Measurements from ENCODE around the gene SDHAF2.
A peak's percentile ranks its signal among the peaks of the same experiment; 100 is the strongest.
"Not testable (repeated sequence)": the region's sequence is repeated elsewhere in the genome, so short reads cannot be mapped to it uniquely, and the experiment has no call there.

Gene SDHAF2

DNA sequence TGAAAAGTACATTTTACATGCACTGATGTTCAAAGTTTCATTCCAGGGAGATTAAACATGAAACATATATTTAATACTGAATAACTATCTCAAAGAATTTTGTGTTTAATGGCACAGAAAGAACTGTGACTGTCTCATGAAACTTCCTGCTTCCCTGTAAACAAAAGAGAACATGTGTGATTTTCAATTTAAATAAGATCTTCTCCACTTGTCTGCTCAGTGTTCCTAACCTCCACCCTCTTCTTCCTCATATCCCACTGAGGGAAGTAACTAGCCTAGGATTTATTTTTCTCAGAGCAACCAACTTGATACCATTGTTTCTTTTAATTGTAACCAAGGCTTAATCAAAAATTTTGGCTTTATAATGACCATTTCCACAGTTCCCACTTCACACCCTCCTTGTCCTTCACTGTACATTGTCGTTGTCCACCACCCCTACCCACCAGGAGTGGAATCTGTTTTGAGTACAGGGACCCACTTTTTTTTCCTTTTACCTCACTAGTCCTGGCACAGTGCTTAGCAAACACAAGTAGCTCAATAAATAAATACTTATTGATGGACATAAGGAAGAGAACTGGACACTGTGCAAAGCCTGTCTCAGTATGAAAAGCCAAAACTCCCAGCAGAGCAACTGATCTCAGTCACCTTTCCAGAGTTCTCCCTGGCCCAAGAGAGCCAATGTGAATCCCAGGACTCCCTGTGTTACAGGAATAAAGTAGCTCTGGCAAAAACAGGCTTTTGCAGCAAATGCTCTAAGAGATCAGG is 4.4 kb upstream of the SDHAF2 start:
- FAIRE-seq (no peak), DNase-seq (ENCODE audit: low spot score) (no peak)

DNA sequence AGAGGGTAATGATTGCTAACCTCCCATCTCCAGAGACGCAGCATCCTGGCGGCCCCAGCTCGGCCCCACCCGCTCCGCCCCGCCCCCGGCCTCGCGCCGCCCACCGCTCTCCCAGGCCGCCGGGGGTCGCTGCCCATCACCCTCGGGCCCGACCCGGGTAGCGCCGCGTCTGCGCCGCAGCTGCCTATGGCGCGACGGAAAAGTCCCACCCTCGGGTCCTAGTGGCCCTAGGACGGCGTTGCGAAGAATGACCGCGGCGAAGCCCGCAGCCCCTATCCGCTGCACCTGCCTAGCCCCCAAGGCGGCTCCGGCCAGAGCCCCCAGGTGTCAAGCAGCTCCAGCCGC is 606 bp upstream of the SDHAF2 start:
- DNase-seq (ENCODE audit: low spot score) (peak; percentile 81), FAIRE-seq (no peak)

DNA sequence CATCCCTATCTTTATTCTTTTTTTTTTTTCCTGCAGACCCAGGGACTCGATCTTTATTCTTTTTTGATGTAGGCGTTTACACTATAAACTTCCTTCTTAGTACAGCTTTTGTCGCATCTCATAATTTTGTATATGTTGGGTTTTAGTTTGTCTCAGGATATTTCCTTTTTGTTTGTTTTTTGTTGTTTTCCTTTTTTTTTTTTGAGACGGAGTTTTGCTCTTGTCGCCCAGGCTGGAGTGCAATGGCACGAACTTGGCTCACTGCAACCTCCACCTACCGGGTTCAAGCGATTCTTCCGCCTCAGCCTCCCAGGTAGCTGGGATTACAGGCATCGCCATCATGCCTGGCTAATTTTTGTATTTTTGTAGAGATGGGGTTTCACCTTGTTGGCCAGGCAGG is 915 bp downstream of the SDHAF2 start:
- FAIRE-seq; DNase-seq (ENCODE audit: low spot score): not testable (repeated sequence)

DNA sequence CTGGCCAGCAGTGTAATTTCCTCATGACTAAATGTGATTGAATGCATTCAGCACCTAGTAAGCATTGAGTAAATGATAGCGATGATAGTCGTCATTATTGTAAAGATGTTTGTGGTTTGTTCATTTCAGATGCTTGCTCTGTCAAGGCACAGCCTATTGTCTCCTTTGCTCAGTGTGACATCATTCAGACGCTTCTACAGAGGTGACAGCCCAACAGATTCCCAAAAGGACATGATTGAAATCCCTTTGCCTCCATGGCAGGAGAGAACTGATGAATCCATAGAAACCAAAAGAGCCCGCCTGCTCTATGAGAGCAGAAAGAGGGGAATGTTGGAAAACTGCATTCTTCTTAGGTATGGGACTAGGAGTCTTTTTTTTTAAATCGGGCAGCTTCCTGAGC is 7.6 kb downstream of the SDHAF2 start:
- DNase-seq (ENCODE audit: low spot score) = no peak

GRCh38 chr11:61439615-61440014 is 9.7 kb downstream of the SDHAF2 start:
- FAIRE-seq = no peak
- no peak for DNase-seq (ENCODE audit: low spot score)

More for the DNA sequence above, 7.6 kb downstream of the SDHAF2 start:
- no peak for FAIRE-seq

DNA sequence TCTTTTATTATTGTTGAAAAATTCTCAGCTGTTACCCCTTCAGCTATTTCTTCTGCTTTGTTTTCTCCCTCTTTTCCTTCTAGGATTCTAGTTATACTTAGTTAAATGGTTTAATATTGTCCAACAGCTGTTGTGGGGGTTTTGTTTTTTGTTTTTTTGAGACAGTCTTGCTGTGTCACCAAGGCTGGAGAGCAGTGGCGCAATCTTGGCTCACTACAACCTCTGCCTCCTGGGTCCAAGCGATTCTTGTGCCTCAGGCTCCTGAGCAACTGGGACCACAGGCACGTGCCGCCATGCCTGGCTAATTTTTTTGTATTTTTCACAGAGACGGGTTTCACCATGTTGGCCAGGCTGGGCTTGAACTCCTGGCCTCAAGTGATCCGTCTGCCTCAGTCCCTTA is 12.7 kb downstream of the SDHAF2 start:
- DNase-seq (ENCODE audit: low spot score) (no peak), FAIRE-seq (no peak)

DNA sequence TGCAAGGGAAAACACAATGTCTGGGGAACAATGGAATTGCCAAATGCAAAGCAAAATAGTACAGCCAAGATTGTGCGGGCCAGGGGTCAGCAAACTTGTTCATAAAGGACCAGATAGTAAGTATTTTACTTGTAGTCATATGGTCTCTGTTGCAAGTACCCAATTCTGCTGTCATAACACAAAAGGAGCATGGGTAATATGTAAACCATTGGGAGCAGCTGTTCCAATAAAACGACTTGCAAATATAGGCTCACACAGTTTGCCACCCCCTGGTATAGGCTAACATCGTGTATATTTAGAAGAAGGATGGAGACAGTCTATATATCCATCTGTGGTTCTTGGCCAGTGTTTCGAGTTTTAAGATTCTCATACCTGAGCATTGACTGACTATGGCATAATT is 15.6 kb downstream of the SDHAF2 start:
- DNase-seq (ENCODE audit: low spot score) = no peak
- no peak for FAIRE-seq

DNA sequence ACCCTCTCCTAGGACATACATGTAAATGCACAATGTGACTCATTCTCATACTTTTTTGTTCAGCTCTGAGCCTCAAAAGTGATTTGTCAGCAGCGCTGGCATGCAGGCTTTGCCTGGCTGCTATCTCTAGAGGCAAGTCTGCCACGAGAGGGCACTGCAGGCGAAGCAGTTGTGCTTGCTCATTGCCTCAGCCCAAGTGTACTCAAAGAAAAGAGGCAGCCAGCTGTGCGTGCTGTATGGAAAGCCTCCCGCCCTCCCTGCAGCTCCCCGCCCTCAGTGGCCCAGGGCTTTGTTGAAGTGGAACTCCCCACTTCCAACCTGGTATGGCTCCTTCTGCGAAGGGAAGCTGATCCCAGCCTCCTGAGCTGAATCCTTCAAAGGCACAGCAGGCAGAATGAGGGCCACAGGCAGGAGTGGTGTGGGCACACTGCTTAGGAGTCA is 16.3 kb downstream of the SDHAF2 start:
- peak; percentile 88 for DNase-seq (ENCODE audit: low spot score)
- peak; percentile 70 for FAIRE-seq

GRCh38 chr11:61447601-61448551 is 18.0 kb downstream of the SDHAF2 start:
- FAIRE-seq (no peak), DNase-seq (ENCODE audit: low spot score) (no peak)

- no peak for FAIRE-seq
- DNase-seq (ENCODE audit: low spot score) = no peak
Observed at GRCh38 chr11:61448552-61448927, 18.6 kb downstream of the SDHAF2 start.

GRCh38 chr11:61452825-61453224 is 22.9 kb downstream of the SDHAF2 start:
- FAIRE-seq (no peak), DNase-seq (ENCODE audit: low spot score) (no peak)

DNA sequence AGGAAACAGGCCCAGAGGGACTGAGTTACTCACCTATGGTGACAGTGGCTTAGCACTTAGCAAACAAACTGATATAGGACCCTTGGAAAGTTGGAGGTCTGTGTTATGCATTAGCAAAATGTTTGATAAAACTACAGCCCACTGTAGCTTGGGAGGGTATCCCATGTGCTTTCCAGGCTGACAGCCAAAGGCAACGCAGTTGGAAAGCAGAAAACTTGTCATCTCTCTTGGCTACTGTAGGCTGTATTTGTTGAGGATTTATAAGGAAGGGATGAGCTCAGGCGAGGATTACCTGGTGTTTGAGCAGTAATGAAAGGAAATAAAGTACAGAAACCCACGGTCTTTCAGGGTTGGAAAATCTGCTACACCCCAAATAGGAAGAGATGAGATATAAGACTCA is 23.8 kb downstream of the SDHAF2 start:
- FAIRE-seq (no peak), DNase-seq (ENCODE audit: low spot score) (no peak)

DNA sequence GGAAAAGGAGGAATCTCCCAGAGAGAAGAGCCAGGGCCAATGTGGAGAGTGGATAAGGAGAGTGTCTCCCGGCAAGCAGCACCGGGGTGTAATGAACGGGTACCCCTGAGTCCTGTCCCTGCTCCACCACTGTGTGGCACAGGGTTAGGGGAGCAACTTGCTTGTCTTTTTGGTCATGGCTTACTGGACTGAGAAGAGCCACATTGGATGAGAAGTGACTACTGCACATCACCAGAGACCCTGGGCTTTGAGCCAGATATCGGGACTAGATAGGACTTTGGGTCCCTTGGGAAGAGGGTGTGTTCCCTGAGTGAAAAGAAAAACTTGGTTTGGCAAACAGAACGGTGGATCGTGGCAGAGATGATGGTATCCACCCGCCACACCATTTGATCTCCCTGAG is 24.6 kb downstream of the SDHAF2 start:
- FAIRE-seq (no peak), DNase-seq (ENCODE audit: low spot score) (no peak)

- FAIRE-seq = no peak
Observed at GRCh38 chr11:61460474-61460881, 30.6 kb downstream of the SDHAF2 start.

GRCh38 chr11:61460986-61461385 is 31.1 kb downstream of the SDHAF2 start:
- no peak for DNase-seq (ENCODE audit: low spot score)
- no peak for FAIRE-seq

More at GRCh38 chr11:61460474-61460881, 30.6 kb downstream of the SDHAF2 start:
- no peak for DNase-seq (ENCODE audit: low spot score)

- not testable (repeated sequence) for FAIRE-seq; DNase-seq (ENCODE audit: low spot score)
Observed at GRCh38 chr11:61467602-61468001, 37.7 kb downstream of the SDHAF2 start.

DNA sequence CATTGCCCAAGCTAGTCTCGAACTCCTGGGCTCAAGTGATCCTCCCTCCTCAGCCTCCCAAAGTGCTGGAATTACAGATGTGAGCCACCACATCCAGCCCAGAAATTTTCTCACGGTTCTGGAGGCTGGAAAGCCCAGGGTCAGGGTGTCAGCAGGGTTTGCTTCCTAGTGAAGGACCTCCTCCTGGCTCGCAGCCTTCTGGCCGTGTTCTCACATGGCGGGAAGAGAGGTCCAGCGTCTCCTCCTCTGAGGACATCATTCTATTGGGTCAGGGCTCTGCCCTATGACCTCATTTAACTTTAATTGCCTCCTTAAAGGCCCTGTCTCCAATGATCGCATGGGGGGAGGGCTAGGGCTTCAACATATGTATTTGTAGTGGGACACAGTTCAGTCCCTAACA is 38.1 kb downstream of the SDHAF2 start:
- DNase-seq (ENCODE audit: low spot score) (no peak), FAIRE-seq (no peak)

- FAIRE-seq = no peak
- DNase-seq (ENCODE audit: low spot score) = no peak
Observed at GRCh38 chr11:61472282-61472681, 42.4 kb downstream of the SDHAF2 start.

DNA sequence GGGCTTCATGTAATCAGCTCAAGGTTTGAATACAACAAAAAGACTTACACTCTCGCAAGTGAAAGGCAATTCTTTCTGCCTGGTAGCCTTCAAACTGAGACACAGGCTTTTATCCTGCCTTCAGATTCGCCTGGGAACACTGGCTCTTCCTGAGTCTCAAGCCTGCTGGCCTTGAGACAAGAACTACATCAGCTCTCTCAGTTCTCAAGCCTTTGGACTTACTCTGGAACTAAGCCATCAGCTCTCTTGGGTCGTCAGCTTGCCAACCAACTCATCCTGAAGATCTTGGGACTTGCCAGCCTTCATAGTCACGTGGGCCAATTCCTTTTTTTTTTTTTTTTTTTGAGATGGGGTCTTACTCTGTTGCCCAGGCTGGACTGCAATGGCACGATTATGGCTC is 42.9 kb downstream of the SDHAF2 start:
- DNase-seq (ENCODE audit: low spot score) (no peak), FAIRE-seq (no peak)

GRCh38 chr11:61473370-61474012 is 43.6 kb downstream of the SDHAF2 start:
- no peak for DNase-seq (ENCODE audit: low spot score)
- no peak for FAIRE-seq

DNA sequence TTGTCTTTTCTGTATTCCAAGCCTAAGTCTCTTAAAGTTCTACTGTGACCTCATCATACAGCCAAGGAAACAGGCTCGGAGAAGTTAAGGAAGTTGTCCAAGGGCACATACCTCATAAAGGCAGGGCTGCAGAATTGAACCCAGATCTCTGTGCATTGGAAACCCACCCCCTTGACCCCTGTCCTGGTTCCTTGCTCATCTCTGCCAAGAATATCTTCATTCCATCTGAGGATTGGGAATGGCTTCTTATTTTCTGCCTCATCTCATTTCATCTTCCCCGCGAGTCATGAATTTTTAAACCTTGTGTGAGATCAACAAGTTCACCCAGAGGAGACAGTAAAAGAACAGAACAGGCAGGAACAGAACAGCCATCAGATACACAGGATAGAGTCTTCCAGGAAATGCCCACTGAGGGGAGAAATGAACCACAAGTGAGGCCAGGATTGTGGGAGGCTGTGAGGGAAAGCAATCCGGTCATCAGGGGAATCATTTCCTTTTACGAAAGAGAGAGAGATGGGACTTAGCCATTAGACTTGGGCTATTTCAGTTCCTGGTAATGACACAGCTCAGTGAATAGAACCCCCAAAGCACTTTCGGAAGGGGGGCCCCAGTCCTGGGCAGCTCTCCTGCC is 44.2 kb downstream of the SDHAF2 start:
- DNase-seq (ENCODE audit: low spot score) = no peak
- no peak for FAIRE-seq

Measured in urothelium cell line (cell line).